LHCN-M2 (cell line): Measurements from ENCODE around the gene CES4A. TPM values are rescaled to one million over a fixed set of nuclear protein-coding genes. Genes with fewer than 3 reads are reported as not detected.
"Not testable (repeated sequence)": the region's sequence is repeated elsewhere in the genome, so short reads cannot be mapped to it uniquely, and the experiment has no call there.

Experiments
- DNase-seq: peaks from one replicate; pipeline ENCODE4 v3.0.0-alpha.2; 2012; ENCODE audit warnings: low read depth
- total RNA-seq: library from RNA; depleted of rRNA; stranded (reverse); fragments of >200 nt; gene quantifications from 2 replicates; pipeline ENCODE4 v1.2.3, GENCODE V29; 2014

CES4A gene
- total RNA-seq, 1 experiment from 2014 or later: 0.06 TPM

DNA sequence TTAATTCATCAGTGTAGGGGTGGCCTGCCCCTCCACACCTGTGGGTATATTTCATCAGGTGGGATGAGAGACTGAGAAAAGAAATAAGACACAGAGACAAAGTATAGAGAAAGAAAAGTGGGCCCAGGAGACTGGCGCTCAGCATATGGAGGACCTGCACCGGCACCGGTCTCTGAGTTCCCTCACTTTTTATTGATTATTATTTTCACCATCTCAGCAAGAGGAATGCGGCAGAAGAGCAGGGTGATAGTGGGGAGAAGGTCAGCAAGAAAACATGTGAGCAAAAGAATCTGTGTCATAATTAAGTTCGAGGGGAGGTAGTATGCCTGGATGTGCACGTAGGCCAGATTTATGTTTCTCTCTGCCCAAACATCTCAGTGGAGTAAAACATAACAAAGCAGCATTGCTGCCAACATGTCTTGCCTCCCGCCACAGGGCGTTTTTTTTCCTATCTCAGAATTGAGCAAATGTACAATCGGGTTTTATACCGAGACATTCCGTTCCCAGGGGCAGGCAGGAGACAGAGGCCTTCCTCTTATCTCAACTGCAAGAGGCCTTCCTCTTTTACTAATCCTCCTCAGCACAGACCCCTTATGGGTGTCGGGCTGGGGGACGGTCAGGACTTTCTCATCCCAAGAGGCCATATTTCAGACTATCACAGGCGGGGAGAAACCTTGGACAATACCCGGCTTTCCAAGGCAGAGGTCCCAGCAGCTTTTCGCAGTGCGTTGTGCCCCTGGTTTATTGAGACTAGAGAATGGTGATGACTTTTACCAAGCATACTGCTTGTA is 32.8 kb upstream of the CES4A start:
- not testable (repeated sequence) for DNase-seq

DNA sequence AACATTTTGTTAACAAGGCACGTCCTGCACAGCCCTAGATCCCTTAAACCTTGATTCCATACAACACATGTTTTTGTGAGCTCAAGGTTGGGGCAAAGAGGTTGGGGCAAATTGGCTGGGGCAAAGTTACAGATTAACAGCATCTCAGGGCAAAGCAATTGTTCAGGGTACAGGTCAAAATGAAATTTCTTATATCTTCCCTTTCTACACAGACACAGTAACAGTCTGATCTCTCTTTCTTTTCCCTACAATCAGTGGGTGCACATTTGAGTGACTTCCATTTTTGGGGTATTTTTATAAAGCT is 32.3 kb upstream of the CES4A start:
- DNase-seq: not testable (repeated sequence)

GRCh38 chr16:66958857-66959703 is 29.3 kb upstream of the CES4A start:
- DNase-seq: no peak

- no peak for DNase-seq
Observed at GRCh38 chr16:66959704-66960161, 28.7 kb upstream of the CES4A start.

- DNase-seq: no peak
Observed at GRCh38 chr16:66960270-66960669, 28.1 kb upstream of the CES4A start.

DNA sequence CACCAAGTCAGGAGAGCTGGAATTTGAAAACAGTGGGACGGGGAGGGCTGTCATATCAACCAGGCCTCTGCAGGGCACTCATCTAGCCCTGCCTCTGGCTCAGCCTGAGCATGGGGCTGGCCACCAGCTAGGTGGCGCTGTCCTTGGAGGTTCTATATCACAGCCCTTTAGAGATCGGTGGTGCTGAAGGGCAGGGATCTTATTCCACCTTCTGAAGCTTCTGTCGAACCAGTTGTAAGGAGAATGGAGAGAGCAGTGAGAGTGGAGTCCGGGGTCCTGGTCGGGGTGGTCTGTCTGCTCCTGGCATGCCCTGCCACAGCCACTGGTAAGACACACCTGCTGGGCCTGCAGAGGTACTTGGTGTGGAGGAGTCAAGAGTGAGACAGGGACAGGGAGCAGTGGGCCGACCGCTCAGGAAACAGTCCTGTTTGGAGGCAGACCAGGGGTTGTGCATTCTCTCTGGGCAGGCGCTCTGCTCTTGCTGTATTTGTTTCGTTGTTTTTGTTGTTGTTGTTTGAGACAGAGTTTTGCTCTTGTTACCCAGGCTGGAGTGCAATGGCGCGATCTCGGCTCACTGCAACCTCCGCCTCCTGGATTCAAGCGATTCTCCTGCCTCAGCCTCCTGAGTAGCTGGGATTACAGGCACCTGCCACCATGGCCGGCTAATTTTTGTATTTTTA is 27.2 kb upstream of the CES4A start, which contains the start of gene CES3:
Gene CES3, plus strand, starts transcription at position 202 of the 680 bp plus-strand sequence. Its CDS starts 42 bp downstream, at position 244.
- DNase-seq: peak; percentile 58

GRCh38 chr16:66961914-66962313 is 26.5 kb upstream of the CES4A start:
- DNase-seq: no peak

DNA sequence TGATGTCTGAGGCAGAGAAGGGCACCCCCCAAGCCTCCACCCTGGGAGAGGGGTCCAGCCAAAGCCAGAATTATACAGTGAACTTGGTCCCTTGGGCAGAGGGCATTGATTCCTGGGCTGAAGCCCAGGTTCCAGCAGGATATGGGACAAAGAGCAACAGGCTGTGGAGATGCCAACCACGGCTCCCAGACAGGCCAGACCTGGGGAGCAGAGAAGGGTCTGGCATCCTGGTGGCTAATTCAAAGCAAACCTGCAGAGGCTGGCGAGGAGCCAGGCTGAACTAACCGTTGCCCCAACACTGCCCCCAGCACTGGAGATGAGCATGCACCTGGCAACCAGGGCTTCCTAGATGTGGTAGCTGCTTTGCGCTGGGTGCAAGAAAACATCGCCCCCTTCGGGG is 24.3 kb upstream of the CES4A start:
- DNase-seq: no peak

GRCh38 chr16:66968847-66969246 is 19.5 kb upstream of the CES4A start:
- DNase-seq: no peak

DNA sequence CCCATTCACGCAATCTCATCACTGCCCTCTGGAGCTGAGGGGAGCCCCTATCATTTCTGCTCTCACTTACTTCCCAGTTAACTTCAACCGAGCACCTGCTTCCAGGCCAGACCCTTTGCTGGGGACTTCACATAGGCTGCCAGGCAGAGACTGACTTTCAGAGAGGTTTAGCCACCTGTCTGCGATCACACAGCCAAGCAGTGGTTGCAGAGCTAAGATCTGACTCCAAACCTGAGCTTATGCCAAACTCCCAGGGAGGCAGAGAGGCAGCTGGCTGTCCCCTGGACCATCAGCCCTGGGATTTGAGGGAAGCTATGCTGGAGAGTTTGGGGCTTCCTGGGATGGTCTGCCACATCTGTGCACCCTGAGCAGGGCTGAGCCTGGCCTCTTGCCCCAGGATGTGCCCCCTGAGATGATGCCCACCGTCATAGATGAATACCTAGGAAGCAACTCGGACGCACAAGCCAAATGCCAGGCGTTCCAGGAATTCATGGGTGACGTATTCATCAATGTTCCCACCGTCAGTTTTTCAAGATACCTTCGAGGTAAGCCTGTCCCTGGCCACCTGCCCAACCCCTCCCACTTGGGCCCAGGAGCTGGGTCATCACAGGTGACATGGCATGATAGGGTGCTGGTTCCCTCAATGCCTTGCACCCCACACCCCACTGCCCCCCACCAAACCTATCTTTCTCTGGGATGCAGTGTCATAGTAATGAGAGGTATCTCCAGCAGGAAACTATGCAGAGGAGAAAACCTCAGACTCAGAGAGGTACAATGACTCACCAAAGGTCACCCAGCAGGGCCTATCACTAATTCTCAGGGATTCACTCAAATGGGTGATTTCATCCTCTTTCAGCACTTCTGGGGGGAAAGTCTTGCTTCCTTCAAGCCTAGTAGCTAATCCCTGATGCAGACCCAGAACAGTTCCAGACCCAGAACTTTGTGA is 17.3 kb upstream of the CES4A start:
- no peak for DNase-seq

GRCh38 chr16:66972983-66973382 is 15.4 kb upstream of the CES4A start:
- no peak for DNase-seq

GRCh38 chr16:66973716-66974115 is 14.7 kb upstream of the CES4A start:
- no peak for DNase-seq

DNA sequence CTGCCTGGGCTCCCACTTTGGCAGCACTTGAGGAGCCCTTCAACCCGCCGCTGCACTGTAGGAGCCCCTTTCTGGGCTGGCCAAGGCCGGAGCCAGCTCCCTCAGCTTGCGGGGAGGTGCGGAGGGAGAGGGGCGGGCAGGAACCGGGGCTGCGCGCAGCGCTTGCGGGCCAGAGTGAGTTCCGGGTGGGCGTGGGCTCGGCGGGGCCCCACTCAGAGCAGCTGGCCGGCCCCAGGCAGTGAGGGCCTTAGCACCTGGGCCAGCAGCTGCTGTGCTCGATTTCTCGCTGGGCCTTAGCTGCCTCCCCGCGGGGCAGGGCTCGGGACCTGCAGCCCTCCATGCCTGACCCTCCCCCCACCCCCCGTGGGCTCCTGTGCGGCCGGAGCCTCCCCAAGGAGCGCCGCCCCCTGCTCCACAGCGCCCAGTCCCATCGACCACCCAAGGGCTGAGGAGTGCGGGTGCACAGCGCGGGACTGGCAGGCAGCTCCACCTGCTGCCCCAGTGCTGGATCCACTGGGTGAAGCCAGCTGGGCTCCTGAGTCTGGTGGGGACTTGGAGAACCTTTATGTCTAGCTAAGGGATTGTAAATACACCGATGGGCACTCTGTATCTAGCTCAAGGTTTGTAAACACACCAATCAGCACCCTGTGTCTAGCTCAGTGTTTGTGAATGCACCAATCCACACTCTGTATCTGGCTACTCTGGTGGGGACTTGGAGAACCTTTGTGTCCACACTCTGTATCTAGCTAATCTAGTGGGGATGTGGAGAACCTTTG is 14.0 kb upstream of the CES4A start:
- not testable (repeated sequence) for DNase-seq

GRCh38 chr16:66974932-66975246 is 13.5 kb upstream of the CES4A start:
- DNase-seq: not testable (repeated sequence)

DNA sequence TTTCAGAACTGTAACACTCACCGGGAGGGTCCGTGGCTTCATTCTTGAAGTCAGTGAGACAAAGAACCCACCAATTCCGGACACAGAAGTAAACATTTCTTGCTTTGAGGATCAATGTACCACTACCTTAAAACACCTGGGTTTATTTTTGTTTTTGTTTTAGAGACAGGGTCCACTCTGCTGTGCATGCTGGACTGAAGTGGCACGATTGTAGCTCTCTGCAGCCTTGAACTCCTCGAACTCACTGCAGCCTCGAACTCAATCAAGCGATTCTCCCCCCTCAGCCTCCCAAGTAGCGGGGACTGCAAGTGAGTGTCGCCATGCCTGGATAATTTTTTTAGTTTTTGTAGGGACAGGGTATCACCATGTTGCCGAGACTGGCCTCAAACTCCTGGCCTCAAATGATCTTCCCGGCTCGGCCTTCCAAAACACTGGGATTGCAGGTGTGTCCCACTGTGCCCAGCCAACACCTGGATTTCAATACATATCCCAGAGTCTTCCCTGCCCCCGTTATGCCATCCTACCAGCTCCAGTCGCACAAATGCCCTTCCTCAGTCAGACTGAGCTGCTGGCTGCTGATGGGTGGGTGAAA is 13.0 kb upstream of the CES4A start:
- DNase-seq: no peak

DNA sequence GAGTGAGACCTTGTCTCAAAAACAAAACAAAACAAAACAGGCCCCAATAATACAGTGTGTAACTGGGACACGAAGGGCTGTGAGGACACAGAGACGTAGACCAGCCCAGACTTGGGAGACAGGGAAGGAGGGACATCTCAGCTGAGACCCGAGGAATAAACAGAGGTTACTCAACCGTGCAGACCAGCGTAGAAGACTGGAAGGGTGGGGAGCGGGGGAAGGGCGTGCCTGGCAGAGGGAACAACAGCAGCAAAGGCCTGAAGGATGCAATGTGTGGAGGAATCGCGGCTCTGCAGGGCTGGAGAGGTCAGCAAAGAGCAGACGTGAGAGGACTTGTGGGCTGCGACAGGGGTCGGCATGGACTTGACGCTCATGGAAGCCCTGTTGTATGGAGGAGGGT is 11.6 kb upstream of the CES4A start:
- DNase-seq: no peak

- DNase-seq: peak; percentile 72
Observed at GRCh38 chr16:66977341-66978113, 10.9 kb upstream of the CES4A start.

GRCh38 chr16:66979011-66979717 is 9.2 kb upstream of the CES4A start:
- peak; percentile 17 for DNase-seq
